ENCODE data around the gene PHLPP2.
"Not testable (repeated sequence)": the region's sequence is repeated elsewhere in the genome, so short reads cannot be mapped to it uniquely, and the experiment has no call there.

PHLPP2 gene

DNA sequence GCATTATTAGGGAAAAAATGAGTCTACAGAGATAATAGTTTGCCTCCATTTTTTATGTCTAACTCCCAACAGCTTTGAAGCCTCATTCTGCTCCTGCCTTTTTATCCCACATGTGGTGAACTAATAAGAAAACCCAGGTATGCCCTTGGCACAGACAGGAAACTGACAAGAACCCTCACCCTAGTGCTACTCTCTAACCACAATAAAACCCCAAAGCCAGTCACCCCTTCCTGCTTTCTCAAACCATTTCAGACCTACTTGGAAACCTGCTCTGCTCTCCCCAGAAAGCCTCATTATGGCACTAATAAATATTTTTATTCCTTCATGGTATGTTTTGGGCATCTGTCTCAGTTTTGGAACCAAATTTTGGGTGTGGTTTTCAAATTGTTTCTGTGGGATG lies 102.4 kb downstream of the PHLPP2 start:
- no peak for DNase-seq (ENCODE audit: low spot score)

DNA sequence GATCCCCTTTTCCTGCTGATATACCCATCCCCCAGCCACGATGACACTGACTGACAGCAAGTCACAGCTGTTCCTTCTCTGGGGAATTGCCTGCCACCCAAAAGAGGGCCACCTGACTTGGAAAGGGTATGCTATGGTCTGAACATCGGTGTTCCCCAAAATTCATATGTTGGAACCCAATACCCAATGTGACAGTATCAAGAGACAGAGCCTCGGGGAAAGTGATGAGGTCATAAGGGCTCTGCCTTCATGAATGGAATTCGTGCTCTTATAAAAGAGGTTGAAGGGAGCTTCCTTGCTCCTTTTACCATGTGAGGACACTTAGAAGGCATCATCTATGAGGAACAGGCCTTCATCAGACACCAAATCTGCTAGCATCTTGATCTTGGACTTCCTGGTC lies 106.1 kb downstream of the PHLPP2 start:
- DNase-seq (ENCODE audit: low spot score): no peak

DNA sequence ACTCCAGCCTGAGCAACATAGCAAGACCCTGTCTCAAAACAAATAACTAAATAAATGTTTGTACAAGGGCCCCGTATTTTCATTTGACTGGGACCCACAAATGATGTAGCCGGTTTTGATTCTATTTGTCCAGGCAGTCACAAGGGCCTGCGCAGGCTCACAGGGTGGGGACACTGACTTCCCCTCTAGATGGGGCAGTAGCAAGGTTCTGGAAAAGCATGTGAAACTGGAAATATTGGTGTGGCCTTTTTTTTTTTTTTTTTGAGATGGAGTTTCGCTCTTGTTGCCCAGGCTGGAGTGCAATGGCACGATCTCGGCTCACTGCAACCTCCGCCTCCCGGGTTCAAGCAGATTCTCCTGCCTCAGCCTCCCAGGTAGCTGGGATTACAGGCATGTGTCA lies 109.5 kb downstream of the PHLPP2 start:
- not testable (repeated sequence) for DNase-seq (ENCODE audit: low spot score)

DNA sequence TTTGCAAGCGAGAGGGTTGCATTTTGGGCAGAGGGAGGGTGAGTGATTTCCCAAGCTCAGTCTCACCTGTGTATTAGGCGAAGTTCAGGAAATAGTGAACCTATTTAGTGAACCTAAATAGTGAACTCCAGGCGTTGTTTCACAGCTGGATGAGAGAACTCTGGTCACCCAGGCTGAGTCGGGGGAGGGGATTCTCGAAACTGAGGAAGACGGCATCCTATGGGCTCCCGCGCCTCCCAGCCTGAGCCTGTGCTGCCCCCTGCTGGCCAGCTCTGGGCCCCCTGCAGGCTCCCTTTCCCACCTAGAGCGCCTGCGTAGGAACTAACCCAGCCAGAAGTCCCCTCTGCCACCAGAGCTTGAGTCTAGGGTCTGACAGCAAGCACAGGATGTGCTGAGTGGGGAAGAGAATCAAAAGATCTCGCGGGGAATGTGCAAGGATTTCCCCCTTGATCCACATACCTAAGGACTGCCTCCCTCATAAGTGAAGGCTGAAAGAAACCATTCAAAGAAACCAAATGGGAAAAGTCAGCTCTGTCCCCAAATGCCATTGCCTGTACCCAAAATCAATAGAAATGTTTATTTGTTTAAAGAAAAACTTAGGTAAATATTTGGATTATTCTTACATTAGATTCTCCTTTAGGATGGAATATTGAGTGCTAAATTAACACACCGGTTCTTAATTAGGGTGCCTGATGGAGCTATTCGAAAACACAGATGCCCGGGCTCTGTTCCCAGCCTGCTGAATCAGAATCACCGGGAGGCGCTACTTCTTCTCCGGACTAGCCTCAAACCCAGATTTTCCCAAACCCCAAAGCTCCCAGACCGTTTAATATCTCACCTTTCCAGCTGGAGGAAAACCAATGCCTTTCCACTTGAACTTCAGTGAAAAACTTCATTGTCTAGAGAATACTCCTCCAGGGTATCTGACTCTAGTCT lies 113.3 kb downstream of the PHLPP2 start:
- DNase-seq (ENCODE audit: low spot score): peak; percentile 70

DNA sequence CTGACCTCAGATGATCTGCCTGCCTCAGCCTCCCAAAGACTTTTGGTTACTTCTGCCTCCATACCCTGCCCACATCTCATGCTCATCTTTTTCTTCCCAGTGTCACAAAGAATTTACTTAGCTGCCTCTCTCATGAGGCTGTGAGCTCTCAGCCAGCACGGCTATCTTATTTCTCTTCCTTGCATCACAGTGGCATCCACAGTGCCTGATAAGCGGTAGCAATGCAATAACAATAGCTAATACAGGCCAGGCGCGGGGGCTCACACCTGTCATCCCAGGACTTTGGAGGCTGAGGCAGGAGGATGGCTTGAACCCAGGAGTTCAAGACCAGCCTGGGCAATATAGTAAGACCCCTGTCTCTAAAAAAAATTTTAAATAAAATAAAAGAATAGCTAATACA lies 114.1 kb downstream of the PHLPP2 start:
- no peak for DNase-seq (ENCODE audit: low spot score)

DNA sequence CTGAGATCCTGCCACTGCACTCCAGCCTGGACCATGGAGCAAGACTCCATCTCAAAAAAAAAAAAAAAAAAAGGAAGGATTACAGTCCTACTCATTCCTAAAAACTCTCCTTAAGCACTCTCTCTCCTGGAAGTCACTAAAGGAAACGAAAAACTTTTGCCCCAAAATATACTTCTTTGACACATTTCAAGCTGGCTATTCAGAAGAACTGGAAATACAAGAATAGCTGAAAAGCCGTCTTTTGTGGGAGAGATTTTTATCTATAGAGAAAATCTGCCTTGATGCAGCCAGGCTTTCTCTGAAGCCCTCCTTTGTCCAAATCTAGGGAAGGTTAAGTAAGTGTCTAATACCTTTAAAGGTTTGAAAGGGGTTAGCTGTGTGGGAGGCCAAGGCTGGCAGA lies 115.4 kb downstream of the PHLPP2 start:
- no peak for DNase-seq (ENCODE audit: low spot score)

DNA sequence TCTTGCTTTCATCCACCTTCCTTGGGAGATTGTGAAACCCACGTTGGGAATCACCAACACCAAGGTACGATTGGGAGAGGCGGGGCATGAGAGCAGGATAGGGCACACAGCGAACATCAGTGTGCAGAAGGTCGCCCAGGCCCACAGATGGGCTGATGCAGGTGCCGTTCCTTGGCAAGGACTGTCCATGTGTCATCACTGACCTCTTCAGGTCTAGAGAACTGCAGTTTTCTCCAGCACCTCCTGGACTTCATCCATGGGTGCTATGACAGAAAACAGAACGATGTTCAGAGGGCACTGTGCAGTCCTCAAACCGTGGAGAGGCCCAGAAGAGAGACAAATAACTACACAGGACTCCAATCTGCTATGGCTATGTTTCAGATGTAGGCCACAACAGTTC lies 123.7 kb downstream of the PHLPP2 start:
- DNase-seq (ENCODE audit: low spot score): no peak

DNA sequence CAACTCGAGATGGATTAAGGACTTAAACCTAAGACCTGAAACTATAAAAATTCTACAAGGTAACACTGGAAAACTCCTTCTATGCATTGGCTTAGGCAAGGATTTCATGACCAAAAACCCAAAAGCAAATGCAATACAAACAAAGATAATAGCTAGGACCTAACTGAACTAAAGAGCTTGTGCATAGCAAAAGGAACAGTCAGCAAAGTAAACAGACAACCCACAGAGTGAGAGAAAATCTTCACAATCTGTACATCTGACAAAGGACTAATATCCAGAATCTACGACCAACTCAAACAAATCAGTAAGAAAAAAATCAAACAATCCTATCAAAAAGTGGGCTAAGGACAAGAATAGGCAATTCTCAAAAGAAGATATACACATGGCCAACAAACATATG lies 126.1 kb downstream of the PHLPP2 start:
- not testable (repeated sequence) for DNase-seq (ENCODE audit: low spot score)

DNA sequence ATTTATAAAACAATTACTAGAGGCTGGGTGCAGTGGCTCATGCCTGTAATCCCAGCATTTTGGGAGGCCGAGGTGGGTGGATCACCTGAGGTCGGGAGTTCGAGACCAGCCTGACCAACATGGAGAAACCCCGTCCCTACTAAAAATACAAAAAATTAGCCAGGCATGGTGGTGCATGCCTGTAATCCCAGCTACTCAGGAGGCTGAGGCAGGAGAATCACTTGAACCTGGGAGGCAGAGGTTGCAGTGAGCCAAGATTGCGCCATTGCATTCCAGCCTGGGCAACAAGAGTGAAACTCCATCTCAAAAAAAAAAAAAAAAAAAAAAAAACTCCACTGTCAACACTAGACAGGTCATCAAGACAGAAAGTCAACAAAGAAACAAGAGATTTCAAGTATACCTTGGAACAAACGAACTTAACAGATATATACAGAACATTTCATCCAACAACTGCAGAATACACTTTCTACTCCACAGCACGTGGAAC lies 129.1 kb downstream of the PHLPP2 start:
- DNase-seq (ENCODE audit: low spot score): not testable (repeated sequence)
